GM19324 (cell line): ENCODE results near the gene TSPOAP1.

Experiments used
- ATAC-seq: cut with Tn5 transposase; IDR thresholded peaks from one replicate; pipeline ENCODE4 v1.9.1; 2021; ENCODE audit warnings: mild to moderate bottlenecking, moderate library complexity; ENCODE audit not compliant: unreplicated experiment, low FRiP score

TSPOAP1 gene

DNA sequence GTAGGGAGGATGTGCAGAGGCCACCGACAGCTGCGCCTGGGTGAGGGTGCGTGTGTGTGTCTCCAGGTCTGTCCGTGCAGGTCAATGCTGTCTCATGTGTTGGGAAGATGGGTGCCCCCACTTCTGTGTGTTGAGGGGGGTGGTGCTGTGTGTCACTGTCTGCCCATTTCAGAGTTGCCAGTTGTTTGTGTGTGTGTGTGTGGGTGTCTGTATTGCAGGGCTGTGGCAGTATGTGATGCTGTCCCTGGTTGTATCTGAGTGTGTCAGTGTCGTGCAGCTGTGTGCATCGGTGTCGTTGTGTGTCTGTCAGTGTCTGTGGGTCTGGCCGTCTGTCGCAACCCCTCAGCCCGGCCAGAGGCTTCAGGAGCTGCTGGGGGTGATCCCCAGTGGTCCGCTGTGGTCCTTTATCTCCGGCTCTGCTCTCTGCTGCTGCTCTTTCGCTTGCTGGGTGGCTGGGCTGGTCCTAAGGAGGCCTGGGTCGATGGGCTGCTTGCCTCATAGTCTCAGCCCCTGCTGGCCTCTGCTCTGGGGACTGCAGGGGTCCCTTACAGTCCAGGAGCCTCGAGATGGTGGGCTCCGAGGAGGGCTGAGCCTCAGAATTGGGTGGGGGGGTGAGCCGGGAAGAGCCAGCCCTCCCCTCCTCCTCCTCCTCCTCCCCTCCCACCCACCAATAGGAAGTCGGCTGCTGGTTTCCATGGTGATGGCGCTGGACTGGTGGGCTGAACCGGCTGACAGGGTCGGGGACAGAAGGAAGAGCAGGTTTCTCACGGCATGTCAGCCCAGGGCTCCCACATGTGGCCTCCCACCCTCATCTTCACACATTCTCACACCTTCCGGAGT lies at the start of gene TSPOAP1:
TSS of gene TSPOAP1 (minus strand) at position 601 of the 840 bp plus-strand sequence. CDS start 875 bp downstream, outside the sequence.
- no peak for ATAC-seq

DNA sequence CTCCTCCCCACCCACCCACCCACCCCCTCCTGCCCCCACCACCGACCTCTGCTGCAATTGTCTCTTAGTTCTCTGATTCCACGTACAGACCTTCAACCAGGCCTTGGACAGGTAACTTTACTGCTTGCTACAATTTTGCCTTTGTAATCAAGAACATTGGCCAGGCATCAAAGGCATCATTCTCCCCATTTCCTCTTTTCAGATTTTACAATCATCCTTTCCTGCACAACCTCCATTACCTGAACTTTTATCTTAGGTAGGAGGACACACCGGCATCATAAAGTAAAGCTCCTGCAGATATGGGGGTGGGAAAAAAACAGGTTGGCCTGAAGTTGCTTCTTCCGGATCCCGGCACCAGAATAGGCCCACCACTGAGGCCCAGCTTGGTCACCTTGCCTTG lies 49.1 kb upstream of the TSPOAP1 start:
- no peak for ATAC-seq

GRCh38 chr17:58377093-58377601 lies 48.6 kb upstream of the TSPOAP1 start:
- ATAC-seq = no peak

- no peak for ATAC-seq
Observed at GRCh38 chr17:58376472-58377000, 47.9 kb upstream of the TSPOAP1 start.

- no peak for ATAC-seq
Observed at GRCh38 chr17:58375811-58376210, 47.2 kb upstream of the TSPOAP1 start.

GRCh38 chr17:58375256-58375655 lies 46.7 kb upstream of the TSPOAP1 start:
- ATAC-seq = no peak

DNA sequence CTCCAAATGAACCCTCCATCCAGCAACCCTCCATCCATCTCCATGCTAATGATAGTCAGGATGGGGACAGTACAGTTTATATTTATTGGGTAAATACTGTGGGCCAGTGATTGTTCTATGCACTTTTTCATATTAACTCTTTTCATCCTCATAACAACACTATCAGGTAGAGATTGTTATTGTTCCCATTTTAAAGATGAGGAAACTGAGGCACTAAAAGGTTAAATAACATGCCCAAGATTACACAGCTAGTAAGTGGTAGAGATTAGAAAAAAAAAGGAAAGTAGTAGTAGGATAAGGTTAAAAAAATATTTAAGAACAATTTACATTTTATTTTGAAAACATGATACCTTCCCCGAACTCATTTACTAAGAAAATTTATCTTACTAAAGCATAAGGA lies 45.3 kb upstream of the TSPOAP1 start:
- no peak for ATAC-seq

GRCh38 chr17:58373003-58373402 lies 44.4 kb upstream of the TSPOAP1 start:
- no peak for ATAC-seq

DNA sequence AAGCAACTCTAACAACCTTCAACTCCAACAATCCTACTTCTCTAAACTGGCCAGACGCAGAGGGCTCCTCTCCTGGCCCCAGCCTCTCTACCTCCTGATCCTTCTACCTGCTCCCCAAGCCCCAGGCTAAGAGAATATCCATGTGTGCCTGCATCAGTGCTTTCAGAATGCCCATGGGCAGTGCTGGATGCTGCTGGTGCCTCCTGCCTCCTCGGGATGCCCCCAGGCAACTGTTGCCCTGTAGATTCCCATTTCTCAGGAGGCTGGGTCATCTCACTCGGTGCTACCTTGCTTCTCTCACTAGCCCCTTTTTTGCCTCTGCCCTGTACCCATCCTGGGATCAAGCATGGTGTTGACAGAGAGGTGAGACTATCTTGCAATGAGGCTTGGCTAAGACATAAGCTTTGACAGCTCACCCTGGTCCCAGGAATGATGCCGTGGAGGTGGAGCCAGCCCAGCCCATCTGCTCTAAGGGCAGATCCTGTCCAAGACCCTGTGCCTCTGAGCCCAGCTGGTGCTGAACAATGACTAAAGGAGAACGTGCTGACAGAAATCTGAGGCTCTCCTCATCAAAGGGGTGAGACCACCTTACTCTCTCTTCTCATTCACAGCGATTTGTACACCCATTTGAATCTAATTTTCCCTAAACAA lies 42.8 kb upstream of the TSPOAP1 start:
- ATAC-seq = no peak

- ATAC-seq = no peak
Observed at GRCh38 chr17:58370716-58371115, 42.1 kb upstream of the TSPOAP1 start.

DNA sequence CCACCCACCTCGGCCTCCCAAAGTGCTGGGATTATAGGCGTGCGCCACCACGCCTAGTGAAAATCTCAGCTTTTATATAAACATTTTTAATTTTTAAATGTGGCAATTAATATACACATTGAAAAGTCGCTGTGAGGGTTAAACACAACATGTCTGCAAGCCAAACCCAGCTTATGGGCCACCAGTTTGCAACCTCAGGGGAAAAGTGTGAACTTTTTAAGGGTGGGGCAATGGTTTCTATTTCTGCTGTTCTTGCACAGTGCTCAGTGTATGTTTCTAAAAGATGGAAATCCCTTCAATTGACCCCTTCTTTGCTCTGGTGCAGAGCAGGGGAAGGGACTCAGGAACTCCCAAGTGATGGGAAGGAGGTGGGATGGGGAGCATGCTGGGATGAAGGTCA lies 41.7 kb upstream of the TSPOAP1 start:
- no peak for ATAC-seq

DNA sequence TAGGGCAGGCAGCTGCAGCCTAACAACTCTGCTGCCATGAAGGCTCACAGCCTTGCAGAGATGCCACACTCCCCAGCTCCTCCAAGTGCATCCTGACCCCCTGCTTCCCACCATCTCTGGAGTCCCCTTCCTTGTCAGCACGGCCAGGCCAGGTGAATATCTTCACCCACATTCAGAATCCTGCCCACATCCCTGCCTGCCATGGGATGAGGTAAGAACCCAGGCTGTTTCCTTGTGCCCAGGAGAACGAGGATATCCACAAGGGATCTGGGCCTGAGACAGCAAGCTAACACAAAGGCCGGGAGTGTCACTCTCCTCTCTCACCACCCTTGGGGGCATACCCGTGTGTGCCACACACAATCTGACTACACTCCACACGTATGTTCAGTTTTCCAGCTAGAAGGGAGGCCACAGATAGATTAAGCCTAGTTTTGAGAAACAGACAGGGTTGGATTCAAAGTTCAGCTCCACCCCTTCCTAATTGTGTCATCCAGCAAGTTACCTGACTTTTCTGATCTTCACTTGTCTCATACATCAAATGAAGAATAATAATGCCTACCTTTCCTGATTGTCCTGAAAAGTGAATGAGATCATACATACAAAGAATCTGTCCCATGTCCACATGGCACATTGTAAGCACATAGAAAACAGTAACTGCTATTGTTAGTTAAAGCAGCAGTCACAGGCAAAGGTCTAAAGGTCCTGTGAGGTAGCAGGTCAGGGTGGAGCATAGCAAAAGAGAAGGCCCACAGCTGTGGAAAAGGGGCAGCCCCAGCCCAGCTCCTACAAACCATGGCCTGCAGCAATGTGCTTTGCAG lies 40.8 kb upstream of the TSPOAP1 start:
- ATAC-seq = no peak

DNA sequence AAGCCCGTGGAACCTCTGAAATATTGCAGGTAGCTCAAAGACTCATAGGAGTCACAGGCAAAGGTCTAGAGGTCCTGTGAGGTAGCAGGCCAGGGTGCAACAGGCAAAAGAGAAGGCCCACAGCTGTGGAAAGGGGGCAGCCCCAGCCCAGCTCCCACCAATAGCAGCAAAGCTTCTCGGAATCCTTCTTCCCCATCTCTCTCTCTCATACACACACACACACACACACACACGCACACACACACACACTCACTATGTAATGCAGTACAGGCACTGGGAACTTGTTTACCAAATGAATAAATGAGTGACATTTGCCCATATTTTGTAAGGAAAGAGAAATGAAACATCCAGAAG lies 40.2 kb upstream of the TSPOAP1 start:
- no peak for ATAC-seq

DNA sequence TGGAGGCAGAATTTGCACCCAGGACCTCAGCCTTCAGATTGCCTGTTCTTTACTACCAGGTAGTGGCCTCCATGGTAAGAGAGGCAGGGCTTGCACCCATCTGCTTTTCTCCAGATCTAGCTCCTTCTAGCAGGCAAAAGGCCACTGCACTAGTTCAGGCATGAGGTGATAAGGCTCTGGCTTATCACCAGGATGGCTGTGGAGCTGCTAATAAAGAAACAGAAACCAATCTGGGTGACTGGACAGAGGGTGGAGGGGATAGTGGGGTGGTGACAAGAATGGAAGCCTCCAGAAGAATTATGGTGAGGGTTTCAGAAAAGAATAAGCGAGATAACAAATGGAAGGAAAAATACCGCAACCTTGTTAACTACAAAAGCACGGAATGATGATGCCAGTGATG lies 38.9 kb upstream of the TSPOAP1 start:
- no peak for ATAC-seq

DNA sequence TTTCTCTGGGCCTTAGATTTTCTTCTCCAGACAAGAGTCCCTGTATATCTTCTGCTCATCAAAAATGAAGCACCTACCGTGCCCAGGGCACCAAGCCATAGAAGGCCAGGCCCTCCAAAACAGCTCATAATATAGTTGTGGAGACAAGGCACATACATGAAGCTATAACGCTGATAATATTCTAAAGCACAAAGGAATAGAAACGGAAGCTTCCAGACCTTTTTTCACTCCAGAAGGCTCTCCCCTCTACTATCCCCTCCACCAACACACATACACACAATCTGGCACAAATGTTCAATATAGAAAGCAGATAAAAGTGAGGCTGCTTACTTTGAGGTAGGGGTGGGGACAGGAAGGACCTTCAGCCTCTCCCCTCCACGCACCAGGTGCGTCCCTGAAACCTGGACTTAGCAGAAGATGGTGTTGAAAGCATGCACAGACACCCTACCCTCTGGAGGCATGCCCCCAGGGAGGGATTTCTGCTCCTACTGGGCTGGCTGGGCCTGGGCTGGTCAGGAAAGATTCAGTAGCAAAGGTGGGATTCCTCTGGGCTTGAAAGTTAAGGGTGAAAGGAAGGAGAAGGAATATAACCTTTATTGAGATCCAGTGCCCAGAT lies 37.5 kb upstream of the TSPOAP1 start:
- ATAC-seq = no peak

- no peak for ATAC-seq
Observed at GRCh38 chr17:58365185-58365979, 36.8 kb upstream of the TSPOAP1 start.

DNA sequence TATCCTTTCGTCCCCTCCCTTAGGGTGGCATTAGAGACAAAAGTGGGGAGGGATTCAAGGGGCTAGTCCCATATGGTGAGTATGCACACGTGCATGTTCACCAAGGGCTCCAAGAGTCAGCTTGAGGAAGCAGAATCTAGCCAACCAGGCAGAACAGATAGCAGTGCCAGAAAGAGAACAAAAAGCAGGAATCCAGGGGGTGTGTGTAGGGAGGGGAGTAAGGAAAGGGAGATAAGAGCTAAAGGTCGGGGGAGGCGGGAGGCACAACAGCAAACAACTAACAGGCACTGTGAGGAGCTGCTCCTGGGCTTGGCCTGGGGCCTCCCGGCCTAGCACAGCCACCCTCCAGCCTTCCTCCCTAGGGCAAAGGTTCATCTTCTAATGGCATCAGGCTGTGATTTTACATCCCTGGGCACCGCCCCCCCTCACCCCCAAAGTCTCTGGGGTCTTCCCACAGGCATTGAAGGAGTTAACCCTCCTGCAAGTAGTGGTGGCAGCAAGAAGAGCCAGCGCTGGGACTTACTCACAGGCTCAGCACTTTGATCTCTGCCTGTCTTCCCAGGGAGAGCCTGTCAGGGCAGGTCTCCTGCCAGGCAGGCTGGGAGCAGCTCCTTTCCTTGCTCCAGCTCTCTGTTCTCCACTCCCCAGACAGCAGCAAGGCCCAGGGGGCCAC lies 35.8 kb upstream of the TSPOAP1 start:
- ATAC-seq = no peak

DNA sequence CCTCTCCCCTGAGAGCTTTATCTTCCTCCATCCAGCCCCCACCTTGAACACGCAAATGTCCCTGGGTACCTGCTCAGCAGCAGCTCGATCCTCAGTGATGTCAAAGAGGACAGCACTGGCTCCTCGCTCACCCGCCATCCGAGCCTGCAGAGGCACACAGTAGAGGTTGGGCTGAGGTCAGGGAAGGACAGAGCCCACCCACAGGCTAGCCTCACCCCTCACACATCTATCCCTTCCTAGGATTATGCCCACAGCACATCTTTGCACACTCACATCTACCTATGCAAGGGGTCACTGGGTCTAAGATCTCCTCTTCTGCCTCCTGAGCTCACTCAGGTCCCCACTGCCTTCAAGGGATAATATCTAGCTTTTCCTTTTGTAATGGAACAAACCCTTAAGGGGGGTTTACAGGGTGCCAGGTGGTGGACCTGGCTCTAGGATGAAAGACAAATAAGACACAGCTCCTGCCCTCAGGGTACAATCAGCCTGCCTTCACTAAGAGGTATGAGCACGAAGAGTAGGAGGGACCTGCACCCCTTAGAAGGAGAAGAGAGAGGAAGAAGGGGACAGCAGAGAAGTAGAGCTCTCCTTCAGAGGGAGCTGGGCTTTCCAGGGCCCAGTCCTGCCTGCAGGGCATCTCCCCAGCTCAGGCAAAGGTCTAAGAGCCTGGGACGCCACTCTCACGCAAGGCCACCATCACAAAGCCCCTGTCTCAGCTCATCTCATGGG lies 35.0 kb upstream of the TSPOAP1 start:
- ATAC-seq = no peak
